ENCODE data around the gene CD2.
"Not testable (repeated sequence)": the region's sequence is repeated elsewhere in the genome, so short reads cannot be mapped to it uniquely, and the experiment has no call there.

Gene CD2

GRCh38 chr1:116755066-116755465 lies 836 bp downstream of the CD2 start:
- no peak overlapping the region for H3K27ac ChIP-seq
- TF ChIP-seq ZFX (IDR thresholded peaks at IDR 0.05; ENCODE audit: borderline replicate concordance), result no peak
- no peak for TF ChIP-seq CTCF (IDR thresholded peaks at IDR 0.05)

- H3K27ac ChIP-seq, result no peak overlapping the region
These were observed 1.5 kb downstream of the CD2 start for GRCh38 chr1:116755681-116756080.

GRCh38 chr1:116756092-116756491 lies 1.9 kb downstream of the CD2 start:
- not testable (repeated sequence) for H3K27ac ChIP-seq

More at GRCh38 chr1:116755681-116756080, 1.5 kb downstream of the CD2 start:
- TF ChIP-seq CTCF (IDR thresholded peaks at IDR 0.05), result no peak
- no peak for TF ChIP-seq ZFX (IDR thresholded peaks at IDR 0.05; ENCODE audit: borderline replicate concordance)

- not testable (repeated sequence) for H3K27ac ChIP-seq
These were observed 4.2 kb downstream of the CD2 start for GRCh38 chr1:116758456-116758815.

GRCh38 chr1:116759636-116760035 lies 5.4 kb downstream of the CD2 start:
- no peak overlapping the region for H3K27ac ChIP-seq
- no peak for TF ChIP-seq CTCF (IDR thresholded peaks at IDR 0.05)
- TF ChIP-seq ZFX (IDR thresholded peaks at IDR 0.05; ENCODE audit: borderline replicate concordance), result no peak

GRCh38 chr1:116760487-116760886 lies 6.3 kb downstream of the CD2 start:
- no peak overlapping the region for H3K27ac ChIP-seq
- TF ChIP-seq CTCF (IDR thresholded peaks at IDR 0.05) (no peak), ZFX (IDR thresholded peaks at IDR 0.05; ENCODE audit: borderline replicate concordance) (no peak)

GRCh38 chr1:116760996-116761665 lies 6.9 kb downstream of the CD2 start:
- H3K27ac ChIP-seq, result no peak overlapping the region
- TF ChIP-seq ZFX (IDR thresholded peaks at IDR 0.05; ENCODE audit: borderline replicate concordance) (no peak), CTCF (IDR thresholded peaks at IDR 0.05) (no peak)

- no peak for TF ChIP-seq CTCF (IDR thresholded peaks at IDR 0.05)
- no peak for TF ChIP-seq ZFX (IDR thresholded peaks at IDR 0.05; ENCODE audit: borderline replicate concordance)
- H3K27ac ChIP-seq, result no peak overlapping the region
These were observed 8.1 kb downstream of the CD2 start for GRCh38 chr1:116762281-116762680.
